Gastrocnemius medialis (tissue), 4 donors: ENCODE data around the gene OBSCN. TPM values are rescaled to one million over a fixed set of nuclear protein-coding genes. Genes with fewer than 3 reads are reported as not detected.
A peak's percentile ranks its signal among the peaks of the same experiment; 100 is the strongest.

Experiments
- ATAC-seq, 2 donors: fragments of 150-250 bp; one replicate each; pipeline ENCODE4 v1.9.1; 2016
- DNase-seq, 2 donors: peaks; one replicate each; pipeline ENCODE4 v3.0.0-alpha.2; 2019
- H3K27ac ChIP-seq, 4 donors: fragments of 200-600 bp; sonication (generic); 1 replicate in 1 of 4; 2 replicates in 3 of 4; pipeline ENCODE4 v1.5.1; 2016 to 2018; ENCODE audit warnings: mild to moderate bottlenecking in 2 of 4, moderate library complexity in 1 of 4
- H3K27me3 ChIP-seq, 3 donors: fragments of 200-600 bp; sonication (generic) in 2 of 3; 1 replicate in 1 of 3; 2 replicates in 2 of 3; pipeline versions ENCODE4 v1.5.1 to v1.6.0; 2016 to 2019; ENCODE audit warnings: mild to moderate bottlenecking in 1 of 3, moderate library complexity in 1 of 3
- H3K36me3 ChIP-seq, 2 donors: fragments of 200-600 bp; sonication (generic) in 1 of 2; one replicate each; pipeline ENCODE4 v1.5.1; 2017 to 2018
- H3K4me1 ChIP-seq, 2 donors: fragments of 200-600 bp; sonication (generic) in 1 of 2; one replicate each; pipeline ENCODE4 v1.5.1; 2016 to 2017; ENCODE audit warnings: mild to moderate bottlenecking in 2 of 2
- H3K4me3 ChIP-seq, 4 donors: fragments of 200-600 bp; sonication (generic) in 3 of 4; 1 replicate in 1 of 4; 2 replicates in 3 of 4; pipeline ENCODE4 v1.5.1; 2016 to 2019; ENCODE audit warnings: mild to moderate bottlenecking in 2 of 4
- H3K9me3 ChIP-seq, 3 donors: fragments of 200-600 bp; sonication (generic) in 2 of 3; 1 replicate in 1 of 3; 2 replicates in 2 of 3; pipeline ENCODE4 v1.5.1; 2016 to 2019
- POLR2A ChIP-seq, 2 donors: fragments of 450-650 bp; IDR thresholded peaks; one replicate each; pipeline ENCODE4 v1.6.1; 2017; ENCODE audit warnings: antibody characterized with exemption in 2 of 2, mild to moderate bottlenecking in 2 of 2, moderate library complexity in 2 of 2
- in situ Hi-C, 4 donors: fragments of 200-750 bp; cut with MboI; loops; one replicate each; pipeline versions ENCODE4 v1.15.0 to v1.8.0; 2017; ENCODE audit warnings: low sequenced_read_pairs in 4 of 4
- intact Hi-C: fragments of 100-400 bp; cut with DNase I; formaldehyde crosslinking; loops from one replicate; pipeline ENCODE4 v1.15.1; 2023; ENCODE audit warnings: low total_unique reads
- total RNA-seq, 4 donors: library from RNA; depleted of rRNA; stranded (reverse); fragments of >200 nt; gene quantifications; one replicate each; pipeline versions ENCODE4 v1.1.0 to v1.2.3, GENCODE V29; 2016
- TF ChIP-seq, protein P1 (sequence below), 5 experiments: fragments of 450-650 bp in 3 of 5; fragments of 200-600 bp in 2 of 5; sonication (generic) in 2 of 5; IDR thresholded peaks in 4 of 5; conservative IDR thresholded peaks in 1 of 5; 1 replicate in 4 of 5; 2 replicates in 1 of 5; pipeline ENCODE4 v1.5.1; 2016 to 2019; ENCODE audit warnings: antibody characterized with exemption in 5 of 5, mild to moderate bottlenecking in 3 of 5, moderate library complexity in 3 of 5

The OBSCN gene
- total RNA-seq, 4 donors from 2014 or later = 798 to 1,571 (median 1,162) TPM

DNA sequence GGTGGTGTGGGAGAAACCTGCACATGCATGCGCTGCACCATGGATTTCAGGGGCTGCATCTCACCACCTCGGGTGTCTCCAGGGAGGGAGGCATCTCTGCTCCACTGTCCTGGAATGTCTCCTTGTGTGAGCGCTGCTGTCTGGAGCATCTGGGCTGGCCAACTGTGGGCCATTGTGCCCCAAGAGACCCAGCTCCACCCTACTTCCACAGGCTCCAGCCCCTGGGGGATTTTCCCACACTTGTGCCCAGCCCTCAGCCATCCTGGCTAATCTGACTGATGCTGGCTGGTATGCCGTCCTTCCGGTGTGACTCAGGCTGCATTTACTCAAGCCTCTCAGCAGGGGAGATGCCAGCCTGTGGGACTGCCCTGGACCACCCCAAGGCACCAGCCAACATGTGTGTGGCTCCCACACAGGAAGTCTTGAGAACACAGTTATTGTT is 136.8 kb downstream of the OBSCN start:
- in situ Hi-C loops = no loop called here
- no peak for TF ChIP-seq POLR2A (IDR thresholded peaks at IDR 0.05)
- TF ChIP-seq, protein P1, sequence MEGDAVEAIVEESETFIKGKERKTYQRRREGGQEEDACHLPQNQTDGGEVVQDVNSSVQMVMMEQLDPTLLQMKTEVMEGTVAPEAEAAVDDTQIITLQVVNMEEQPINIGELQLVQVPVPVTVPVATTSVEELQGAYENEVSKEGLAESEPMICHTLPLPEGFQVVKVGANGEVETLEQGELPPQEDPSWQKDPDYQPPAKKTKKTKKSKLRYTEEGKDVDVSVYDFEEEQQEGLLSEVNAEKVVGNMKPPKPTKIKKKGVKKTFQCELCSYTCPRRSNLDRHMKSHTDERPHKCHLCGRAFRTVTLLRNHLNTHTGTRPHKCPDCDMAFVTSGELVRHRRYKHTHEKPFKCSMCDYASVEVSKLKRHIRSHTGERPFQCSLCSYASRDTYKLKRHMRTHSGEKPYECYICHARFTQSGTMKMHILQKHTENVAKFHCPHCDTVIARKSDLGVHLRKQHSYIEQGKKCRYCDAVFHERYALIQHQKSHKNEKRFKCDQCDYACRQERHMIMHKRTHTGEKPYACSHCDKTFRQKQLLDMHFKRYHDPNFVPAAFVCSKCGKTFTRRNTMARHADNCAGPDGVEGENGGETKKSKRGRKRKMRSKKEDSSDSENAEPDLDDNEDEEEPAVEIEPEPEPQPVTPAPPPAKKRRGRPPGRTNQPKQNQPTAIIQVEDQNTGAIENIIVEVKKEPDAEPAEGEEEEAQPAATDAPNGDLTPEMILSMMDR (IDR thresholded peaks at IDR 0.05 in 4 of 5, conservative IDR thresholded peaks at IDR 0.05 in 1 of 5) = no peak
- Histone ChIP-seq H3K9me3 (no peaks in the 10 kb centered on the region), H3K27ac (peak overlapping the region in 3 of 4 donors; percentile 42 to 84 (median 60)), H3K27me3 (no peaks in the 10 kb centered on the region), H3K36me3 (peaks cover 0 to 82% of the 10 kb centered on the region in 2 donors), H3K4me3 (no peak overlapping the region), H3K4me1 (peaks cover 0 to 4% of the 10 kb centered on the region in 2 donors)
- ATAC-seq (no peak), DNase-seq (peak; percentile 2 to 34)
- intact Hi-C loops = no loop called here

DNA sequence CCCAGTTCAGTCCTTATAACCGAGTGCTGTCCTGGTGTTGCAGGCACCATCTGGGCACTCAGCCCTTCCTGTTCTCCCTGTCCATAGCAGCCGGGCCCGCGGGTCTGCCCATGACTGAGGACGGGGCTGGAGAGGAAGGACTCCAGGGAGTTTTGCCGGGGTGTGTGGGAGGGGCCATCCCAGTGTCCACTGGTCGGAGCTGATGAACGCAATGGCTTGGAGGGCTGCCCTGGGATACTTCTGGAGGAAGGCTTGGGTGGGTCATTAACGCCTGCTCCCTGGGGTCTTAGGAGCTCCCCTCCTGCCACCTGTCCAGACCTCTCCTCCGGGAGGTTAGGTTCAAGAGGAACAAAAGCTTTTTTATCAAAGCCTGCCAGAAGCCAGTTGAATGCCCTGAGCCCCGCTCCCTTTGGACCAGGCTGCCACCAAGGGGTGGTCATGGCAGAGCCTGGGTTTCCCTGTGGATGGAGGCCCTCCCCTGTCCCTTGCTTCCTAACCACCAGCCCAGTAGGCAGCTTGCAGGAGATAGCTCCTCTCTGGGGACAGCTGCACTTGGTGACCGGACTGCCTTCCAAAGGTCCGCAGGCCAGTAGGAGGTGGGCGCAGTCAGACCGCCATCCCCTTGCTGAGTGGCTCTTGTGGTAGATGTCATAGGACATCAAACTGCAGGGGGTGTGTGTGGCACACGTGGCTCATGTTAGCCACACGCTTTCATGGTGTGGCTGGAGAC is 137.5 kb downstream of the OBSCN start:
- in situ Hi-C loops = no loop called here

DNA sequence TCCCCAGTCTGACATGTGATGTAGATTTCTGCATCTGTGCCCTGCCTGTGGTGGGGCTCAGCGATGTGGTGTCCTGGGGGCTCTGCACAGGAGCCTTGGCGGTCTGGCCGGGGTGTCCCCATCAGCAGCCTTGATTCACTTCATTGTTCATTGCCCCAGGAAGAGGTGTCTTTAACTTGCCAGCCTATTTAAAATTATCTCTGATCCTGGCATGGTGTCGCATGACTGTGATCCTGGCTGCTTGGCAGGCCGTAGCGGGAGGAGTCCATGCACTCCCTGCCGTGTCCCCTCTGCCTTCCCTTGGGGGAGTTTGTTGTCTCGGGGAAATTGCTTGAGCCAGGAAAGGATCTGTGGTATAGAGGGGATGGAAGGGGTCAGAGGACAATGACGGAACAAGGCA is 138.9 kb downstream of the OBSCN start:
- DNase-seq (peak in 1 of 2 donors; percentile 62), ATAC-seq (peak in 1 of 2 donors; percentile 44)
- no peak for TF ChIP-seq POLR2A (IDR thresholded peaks at IDR 0.05)
- TF ChIP-seq, protein P1 (IDR thresholded peaks at IDR 0.05 in 4 of 5, conservative IDR thresholded peaks at IDR 0.05 in 1 of 5) = no peak
- intact Hi-C loops (no loop called here), in situ Hi-C loops (no loop called here)
- Histone ChIP-seq H3K4me3 (no peak overlapping the region), H3K9me3 (no peaks in the 10 kb centered on the region), H3K36me3 (peaks cover 0 to 80% of the 10 kb centered on the region in 2 donors), H3K27ac (peak overlapping the region; percentile 36 to 84 (median 55)), H3K27me3 (no peaks in the 10 kb centered on the region), H3K4me1 (peaks cover 0 to 4% of the 10 kb centered on the region in 2 donors)

More for the DNA sequence above, 137.5 kb downstream of the OBSCN start:
- Histone ChIP-seq H3K4me1 (peaks cover 0 to 4% of the 10 kb centered on the region in 2 donors), H3K36me3 (peaks cover 0 to 80% of the 10 kb centered on the region in 2 donors), H3K27me3 (no peaks in the 10 kb centered on the region), H3K27ac (peak overlapping the region; percentile 28 to 84 (median 55)), H3K9me3 (no peaks in the 10 kb centered on the region), H3K4me3 (no peak overlapping the region)
- DNase-seq (peak; percentile 2 to 43), ATAC-seq (no peak)
- no peak for TF ChIP-seq POLR2A (IDR thresholded peaks at IDR 0.05)
- TF ChIP-seq, protein P1 (IDR thresholded peaks at IDR 0.05 in 4 of 5, conservative IDR thresholded peaks at IDR 0.05 in 1 of 5) = no peak
- intact Hi-C loops = no loop called here

DNA sequence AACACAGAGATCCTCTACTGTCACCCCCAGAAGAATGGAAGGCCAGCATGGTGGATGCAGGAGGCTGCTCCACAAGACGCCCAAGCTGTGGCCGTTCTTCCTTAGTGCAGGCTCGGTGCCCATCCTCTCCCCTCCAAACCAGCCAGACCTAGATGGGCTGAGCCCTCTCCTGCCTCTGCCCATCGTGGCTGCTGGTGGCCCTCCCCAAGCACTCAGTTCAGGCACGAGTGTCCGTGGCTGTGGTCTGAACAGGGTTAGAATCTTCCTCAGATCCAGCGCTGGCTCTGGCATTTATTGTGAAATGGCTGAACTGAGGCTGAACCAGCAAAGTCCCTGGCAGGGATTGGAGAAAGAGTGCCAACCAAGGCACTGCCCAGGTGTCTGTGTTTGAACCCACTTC is 139.3 kb downstream of the OBSCN start:
- intact Hi-C loops = no loop called here
- Histone ChIP-seq H3K9me3 (no peaks in the 10 kb centered on the region), H3K4me1 (peaks cover 0 to 4% of the 10 kb centered on the region in 2 donors), H3K4me3 (no peak overlapping the region), H3K27me3 (no peaks in the 10 kb centered on the region), H3K27ac (peak overlapping the region; percentile 36 to 84 (median 55)), H3K36me3 (peaks cover 0 to 80% of the 10 kb centered on the region in 2 donors)
- ATAC-seq (peak in 1 of 2 donors; percentile 12), DNase-seq (peak in 1 of 2 donors; percentile 42)
- in situ Hi-C loops = no loop called here
- no peak for TF ChIP-seq POLR2A (IDR thresholded peaks at IDR 0.05)
- TF ChIP-seq, protein P1 (IDR thresholded peaks at IDR 0.05 in 4 of 5, conservative IDR thresholded peaks at IDR 0.05 in 1 of 5) = no peak
